ENCODE measurements around the gene EPHB2. TPM values are rescaled to one million over a fixed set of nuclear protein-coding genes. Genes with fewer than 3 reads are reported as not detected.
"Not testable (repeated sequence)": the region's sequence is repeated elsewhere in the genome, so short reads cannot be mapped to it uniquely, and the experiment has no call there.

The EPHB2 gene
- total and polyA plus RNA-seq, 9 donors = 2.5 to 55.1 (median 15.1) TPM

DNA sequence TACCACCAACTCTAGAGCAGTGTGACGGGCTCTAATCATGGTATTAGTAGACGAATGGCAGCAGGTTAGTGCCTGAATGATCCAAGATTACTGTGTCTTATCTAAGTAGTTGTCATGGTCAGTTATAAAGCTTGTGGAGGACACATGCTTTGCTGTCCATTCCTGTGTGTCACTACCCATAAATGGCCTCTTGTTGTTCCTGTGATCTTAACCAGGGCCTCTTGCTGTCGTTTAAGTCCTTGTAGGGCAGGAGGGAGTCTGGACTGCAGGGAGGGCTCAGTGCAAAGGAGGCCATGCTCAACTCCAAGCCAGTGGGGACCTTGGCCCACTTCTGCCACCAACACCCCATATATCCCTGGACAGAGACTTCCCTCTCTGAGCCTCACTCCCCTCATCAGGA is 130.5 kb downstream of the EPHB2 start:
- no peaks in the 10 kb centered on the region for H3K9me3 ChIP-seq
- intact Hi-C loops (cut with DNase I) = no loop called here
- 71 to 76% (median 74%) methylated on average over 3 of the region's 3 CpGs for WGBS, 3 donors

DNA sequence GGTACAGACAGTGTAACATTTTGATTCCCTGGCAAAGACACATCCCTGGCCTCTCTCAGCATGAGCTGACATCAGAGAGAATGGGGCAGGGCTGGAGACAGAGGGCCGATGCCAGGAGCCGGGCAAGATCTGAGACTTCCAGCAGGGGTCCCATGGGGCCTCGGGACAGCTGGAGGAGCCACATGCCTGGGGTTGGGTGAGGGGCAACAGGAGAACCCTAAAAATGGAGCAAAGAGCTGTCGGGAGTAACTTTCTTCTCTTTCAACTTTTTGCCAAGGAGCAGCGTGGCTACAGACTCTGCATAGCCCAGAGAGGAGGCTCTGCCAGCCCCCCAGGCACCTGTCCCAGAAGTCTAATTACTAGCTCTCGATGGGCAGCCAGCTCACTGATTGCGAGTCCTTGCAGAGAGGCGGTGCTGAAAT is 131.2 kb downstream of the EPHB2 start:
- intact Hi-C loops (cut with DNase I) = no loop called here
- Histone ChIP-seq H3K36me3 (no peaks in the 10 kb centered on the region), H3K27me3 (no peaks in the 10 kb centered on the region), H3K9me3 (no peaks in the 10 kb centered on the region), H3K4me3 (no peak overlapping the region), H3K4me1 (ENCODE audit: insufficient read depth) (no peaks in the 10 kb centered on the region), H3K27ac (no peak overlapping the region)
- no peak for DNase-seq
- 40 to 47% (median 46%) methylated on average over 8 of the region's 8 CpGs for WGBS, 3 donors
- no peak for TF ChIP-seq POLR2A (IDR thresholded peaks at IDR 0.05)
- no peak for TF ChIP-seq EP300 (IDR thresholded peaks at IDR 0.05)
- no peak for TF ChIP-seq CTCF (IDR thresholded peaks at IDR 0.05)

More for the DNA sequence above, 130.5 kb downstream of the EPHB2 start:
- Histone ChIP-seq H3K4me3 (no peak overlapping the region), H3K4me1 (ENCODE audit: insufficient read depth) (no peaks in the 10 kb centered on the region), H3K27ac (no peak overlapping the region), H3K36me3 (no peaks in the 10 kb centered on the region), H3K27me3 (no peaks in the 10 kb centered on the region)
- TF ChIP-seq POLR2A (IDR thresholded peaks at IDR 0.05) (no peak), EP300 (IDR thresholded peaks at IDR 0.05) (no peak), CTCF (IDR thresholded peaks at IDR 0.05) (no peak)
- no peak for DNase-seq

- H3K9me3 ChIP-seq; H3K27me3 ChIP-seq; H3K4me3 ChIP-seq; intact Hi-C loops (cut with DNase I); H3K36me3 ChIP-seq; H3K27ac ChIP-seq; DNase-seq; H3K4me1 ChIP-seq (ENCODE audit: insufficient read depth): not testable (repeated sequence)
- WGBS, 3 donors = 95% methylated on average over 11 of the region's 11 CpGs
Observed at GRCh38 chr1:22843441-22844183, 133.0 kb downstream of the EPHB2 start.

DNA sequence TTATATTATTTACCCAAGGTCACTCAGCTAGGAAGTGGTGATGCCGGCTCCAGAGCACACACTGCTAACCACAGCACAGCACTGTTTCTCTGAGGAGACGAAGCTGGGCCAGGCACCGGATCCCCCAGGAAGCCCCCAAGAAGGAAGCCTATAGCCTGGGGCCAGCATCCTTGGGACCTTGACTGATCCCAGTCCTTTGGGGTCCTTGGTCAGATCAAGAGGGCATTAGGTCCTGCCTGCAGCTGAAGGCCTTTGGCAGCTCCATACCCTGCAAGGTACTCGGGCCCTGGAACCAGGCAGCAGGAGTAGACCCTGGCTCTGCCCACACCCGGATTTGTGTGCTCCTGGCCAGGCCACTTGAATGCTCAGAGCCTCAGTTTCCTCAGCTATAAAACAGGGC is 134.0 kb downstream of the EPHB2 start:
- Histone ChIP-seq H3K4me3 (no peak overlapping the region), H3K27me3 (no peaks in the 10 kb centered on the region), H3K27ac (no peak overlapping the region), H3K36me3 (no peaks in the 10 kb centered on the region), H3K9me3 (no peaks in the 10 kb centered on the region), H3K4me1 (ENCODE audit: insufficient read depth) (no peaks in the 10 kb centered on the region)
- 90 to 96% (median 94%) methylated on average over 4 to 5 of the region's 5 CpGs for WGBS, 3 donors
- intact Hi-C loops (cut with DNase I) = no loop called here
- TF ChIP-seq EP300 (IDR thresholded peaks at IDR 0.05) (no peak), POLR2A (IDR thresholded peaks at IDR 0.05) (no peak), CTCF (IDR thresholded peaks at IDR 0.05) (no peak)
- DNase-seq = no peak

GRCh38 chr1:22845398-22845935 is 134.8 kb downstream of the EPHB2 start:
- 53 to 58% (median 56%) methylated on average over 4 of the region's 4 CpGs for WGBS, 3 donors
- Histone ChIP-seq H3K4me1 (ENCODE audit: insufficient read depth) (no peaks in the 10 kb centered on the region), H3K27ac (no peak overlapping the region), H3K27me3 (no peaks in the 10 kb centered on the region), H3K36me3 (no peaks in the 10 kb centered on the region), H3K9me3 (no peaks in the 10 kb centered on the region), H3K4me3 (no peak overlapping the region)
- intact Hi-C loops (cut with DNase I) = no loop called here
- no peak for TF ChIP-seq EP300 (IDR thresholded peaks at IDR 0.05)
- no peak for TF ChIP-seq CTCF (IDR thresholded peaks at IDR 0.05)
- no peak for TF ChIP-seq POLR2A (IDR thresholded peaks at IDR 0.05)
- DNase-seq = no peak
